Sigmoid colon (tissue), 4 donors: ENCODE results near the gene PPM1E.

Experiments used
- CTCF ChIP-seq, 4 experiments: fragments of 450-650 bp in 3 of 4; fragments of 200-600 bp in 1 of 4; IDR thresholded peaks; one replicate each; pipeline ENCODE4 v1.5.1; 2016 to 2019; ENCODE audit warnings: antibody characterized with exemption in 4 of 4, mild to moderate bottlenecking in 3 of 4, moderate library complexity in 2 of 4
- EP300 ChIP-seq, 4 donors: sonication (generic); formaldehyde crosslinking; IDR thresholded peaks; one replicate each; pipeline ENCODE4 v1.6.1; 2017; ENCODE audit warnings: antibody characterized with exemption in 4 of 4
- POLR2A ChIP-seq, 2 donors: fragments of 450-650 bp; IDR thresholded peaks; one replicate each; pipeline ENCODE4 v1.6.1; 2016; ENCODE audit warnings: antibody characterized with exemption in 2 of 2, mild to moderate bottlenecking in 2 of 2, moderate library complexity in 2 of 2
- POLR2AphosphoS5 ChIP-seq, 4 donors: sonication (generic); formaldehyde crosslinking; IDR thresholded peaks; one replicate each; pipeline ENCODE4 v1.6.1; 2017; ENCODE audit warnings: antibody characterized with exemption in 4 of 4

- TF ChIP-seq CTCF (IDR thresholded peaks at IDR 0.05) (no peak), EP300 (IDR thresholded peaks at IDR 0.05) (no peak), POLR2AphosphoS5 (IDR thresholded peaks at IDR 0.05) (no peak), POLR2A (IDR thresholded peaks at IDR 0.05) (no peak)
Observed at GRCh38 chr17:58991718-58992331, 236.2 kb downstream of the PPM1E start.
